GM18870 (cell line): Measurements from ENCODE around the gene SMPD3.
"Not testable (repeated sequence)": the region's sequence is repeated elsewhere in the genome, so short reads cannot be mapped to it uniquely, and the experiment has no call there.

Experiments used
- ATAC-seq: cut with Tn5 transposase; IDR thresholded peaks from one replicate; pipeline ENCODE4 v1.9.1; 2021; ENCODE audit warnings: moderate library complexity; ENCODE audit not compliant: unreplicated experiment

Gene SMPD3

DNA sequence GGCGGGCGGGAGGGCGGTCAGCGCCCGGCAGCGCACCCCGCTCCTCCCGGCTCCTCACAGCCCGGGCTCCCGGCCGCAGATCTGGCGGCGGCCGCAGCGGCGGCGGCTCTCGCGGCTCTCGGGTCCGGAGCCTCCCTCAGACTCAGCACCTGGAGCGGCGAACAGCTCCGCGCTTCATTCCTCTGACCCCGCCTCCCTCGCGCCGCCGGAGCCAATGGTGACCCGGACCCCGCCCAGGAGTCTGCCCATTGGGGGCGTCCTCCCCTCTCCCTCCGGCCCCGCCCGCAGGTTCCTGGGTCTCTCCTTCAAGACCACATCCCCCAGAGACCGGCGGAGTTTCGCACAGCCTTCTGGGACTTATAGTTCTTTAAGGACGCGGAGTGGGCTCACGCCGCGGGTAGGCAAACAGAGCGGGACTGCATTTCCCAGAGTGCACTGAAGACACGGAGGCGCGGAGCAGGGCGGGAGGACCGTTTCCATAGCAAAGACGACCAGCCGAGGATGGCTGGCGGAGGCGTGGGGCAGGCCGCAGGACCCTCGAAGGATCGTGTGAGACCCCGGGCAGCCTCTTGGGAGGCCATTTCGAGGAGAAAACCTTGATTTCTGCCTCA lies at the start of gene SMPD3:
Gene SMPD3, minus strand, starts transcription at position 149 of the 611 bp plus-strand sequence. CDS start 76,327 bp downstream, outside the sequence.
- peak; percentile 72 for ATAC-seq

DNA sequence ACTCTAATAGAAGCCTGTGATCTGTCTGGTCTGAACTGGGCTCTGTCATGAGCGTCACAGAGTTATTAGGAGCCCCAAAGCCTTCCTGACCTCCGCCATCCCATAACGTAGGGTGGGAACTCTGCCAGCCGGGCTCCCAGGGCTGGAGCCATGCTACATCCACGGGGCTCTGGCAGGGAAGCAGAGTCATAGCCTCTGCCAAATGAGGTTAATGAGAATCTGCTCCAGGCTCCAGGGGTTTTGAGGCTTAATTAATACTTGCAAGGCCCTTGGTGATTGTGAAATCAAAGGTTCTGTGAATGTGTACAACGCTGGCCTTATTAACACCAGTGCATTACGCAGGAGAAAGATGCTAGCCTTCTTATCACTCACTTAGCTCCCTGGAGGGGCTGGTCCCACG lies 48.4 kb upstream of the SMPD3 start:
- no peak for ATAC-seq

DNA sequence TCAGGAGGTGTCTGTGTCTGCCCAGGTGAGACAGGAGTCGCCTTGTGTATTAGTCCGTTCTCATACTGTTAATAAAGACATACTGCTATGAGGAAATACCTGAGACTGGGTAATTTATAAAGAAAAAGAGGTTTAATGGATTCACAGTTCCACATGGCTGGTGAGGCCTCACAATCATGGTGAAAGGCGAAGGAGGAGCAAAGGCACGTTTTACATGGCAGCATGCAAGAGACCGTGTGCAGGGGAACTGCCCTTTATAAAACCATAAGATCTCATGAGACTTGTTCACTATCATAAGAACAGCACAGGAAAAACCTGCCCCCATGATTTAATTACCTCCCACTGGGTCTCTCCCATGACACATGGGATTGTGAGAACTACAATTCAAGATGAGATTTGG lies 46.0 kb upstream of the SMPD3 start:
- ATAC-seq, result not testable (repeated sequence)

DNA sequence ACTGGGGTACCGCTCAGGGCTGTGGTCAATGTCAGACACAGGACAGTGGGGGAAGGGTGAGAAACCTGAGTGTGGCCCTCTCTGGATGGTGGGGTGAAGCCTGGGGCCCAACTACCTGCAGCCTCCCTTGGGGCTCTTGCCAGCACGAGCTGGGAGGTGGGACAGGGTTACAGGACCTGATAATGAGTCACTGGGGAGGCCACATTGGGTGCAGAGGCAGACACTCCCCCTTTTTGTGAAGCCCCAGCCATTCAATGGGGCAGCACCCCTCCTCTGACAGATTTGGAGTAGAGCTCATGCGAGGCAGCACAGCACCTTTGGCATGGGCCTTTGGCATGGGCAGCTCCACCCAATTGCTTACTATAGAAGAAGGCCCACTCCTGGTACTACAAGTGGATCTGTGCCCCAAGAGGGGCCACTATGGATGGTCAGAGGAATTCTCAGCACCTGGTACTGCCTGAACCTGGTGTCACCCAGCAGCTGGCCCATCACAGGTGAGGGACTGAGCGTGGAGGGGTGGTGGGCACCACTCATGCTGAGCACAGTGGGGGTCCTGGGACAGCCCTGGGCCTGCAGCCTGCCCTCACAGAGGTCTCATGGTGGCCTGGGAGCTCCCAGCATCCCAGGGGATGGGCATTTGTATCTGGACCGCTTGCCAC lies 45.2 kb upstream of the SMPD3 start:
- ATAC-seq, result no peak

DNA sequence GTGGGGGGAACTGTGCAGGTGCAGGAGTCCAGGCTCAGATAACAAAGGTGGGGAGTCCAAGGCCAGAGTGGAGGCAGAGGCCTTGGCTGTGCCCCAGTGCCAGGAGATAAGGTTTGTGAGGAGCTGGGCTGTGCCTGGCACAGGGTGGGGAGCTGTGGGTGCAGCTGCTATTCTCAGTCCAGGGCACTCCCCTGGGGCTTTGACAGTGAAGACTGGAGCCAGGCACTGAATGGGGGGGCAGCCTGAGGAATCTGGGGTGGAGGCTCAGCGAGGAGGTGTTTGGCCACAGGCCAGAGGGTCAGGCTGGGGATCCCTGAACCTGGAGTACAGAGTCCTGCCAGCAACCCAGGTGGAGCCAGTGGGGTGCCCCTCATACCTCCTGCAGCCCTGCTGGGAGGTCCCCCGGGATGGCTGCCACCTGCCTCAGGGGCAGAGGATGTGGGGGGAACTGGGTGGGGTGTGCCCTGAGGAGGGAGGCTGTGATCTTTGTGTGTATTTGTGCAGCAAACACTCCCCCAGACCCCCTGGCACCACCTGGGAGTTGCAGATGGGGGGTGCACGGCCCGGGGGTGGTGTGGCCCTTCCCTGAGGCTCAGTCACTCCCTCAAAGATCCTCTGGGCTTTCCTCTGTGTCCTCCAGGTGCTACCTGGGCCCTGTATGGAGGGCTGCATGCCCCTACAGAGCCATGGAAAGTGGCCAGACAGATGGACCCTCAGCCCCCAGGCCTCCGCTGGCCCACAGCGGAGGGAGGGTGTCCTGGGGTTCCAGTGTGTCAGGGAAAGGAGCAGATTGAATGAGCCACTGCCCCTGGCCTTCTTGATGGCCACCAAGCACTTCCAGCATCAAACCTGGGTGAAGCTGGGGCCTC lies 44.5 kb upstream of the SMPD3 start:
- ATAC-seq, result no peak

DNA sequence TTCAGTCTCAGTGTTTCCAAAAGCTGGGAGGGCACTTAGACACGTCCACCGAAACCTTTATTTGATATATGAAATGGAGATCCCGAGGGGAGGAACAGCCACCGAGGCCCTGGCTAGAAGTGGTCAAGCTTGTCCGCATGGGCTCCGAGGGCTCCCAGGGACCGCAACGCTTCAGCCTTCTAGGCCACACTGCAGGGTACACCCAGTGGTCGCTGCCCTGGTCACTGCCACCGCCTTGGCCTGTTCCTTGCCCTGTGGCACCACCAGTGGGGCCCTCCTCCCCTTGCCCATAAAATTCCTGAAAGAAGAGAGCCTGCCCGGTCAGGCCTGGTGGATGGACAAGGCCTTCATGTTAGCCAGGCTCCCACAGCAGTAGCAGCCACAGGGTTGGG lies 43.8 kb upstream of the SMPD3 start:
- no peak for ATAC-seq

DNA sequence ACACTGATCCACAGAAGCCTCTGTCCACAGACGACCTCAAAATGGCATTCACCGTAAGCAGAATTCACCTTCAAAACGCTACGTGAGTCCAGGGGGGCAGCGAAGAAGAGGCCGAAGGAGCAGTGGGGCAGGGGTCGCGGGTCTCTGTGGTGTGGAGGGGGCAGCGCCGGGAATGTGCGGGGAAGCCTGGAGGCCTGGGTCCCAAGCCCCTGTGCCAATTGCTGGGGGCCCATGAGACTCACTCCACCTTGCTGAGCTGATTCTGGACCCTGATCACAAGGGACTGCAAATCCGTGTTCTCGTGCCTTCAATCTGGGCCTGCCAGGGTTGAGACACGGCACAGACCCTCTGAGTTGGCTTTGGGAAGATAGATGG lies 43.3 kb upstream of the SMPD3 start:
- ATAC-seq, result no peak

DNA sequence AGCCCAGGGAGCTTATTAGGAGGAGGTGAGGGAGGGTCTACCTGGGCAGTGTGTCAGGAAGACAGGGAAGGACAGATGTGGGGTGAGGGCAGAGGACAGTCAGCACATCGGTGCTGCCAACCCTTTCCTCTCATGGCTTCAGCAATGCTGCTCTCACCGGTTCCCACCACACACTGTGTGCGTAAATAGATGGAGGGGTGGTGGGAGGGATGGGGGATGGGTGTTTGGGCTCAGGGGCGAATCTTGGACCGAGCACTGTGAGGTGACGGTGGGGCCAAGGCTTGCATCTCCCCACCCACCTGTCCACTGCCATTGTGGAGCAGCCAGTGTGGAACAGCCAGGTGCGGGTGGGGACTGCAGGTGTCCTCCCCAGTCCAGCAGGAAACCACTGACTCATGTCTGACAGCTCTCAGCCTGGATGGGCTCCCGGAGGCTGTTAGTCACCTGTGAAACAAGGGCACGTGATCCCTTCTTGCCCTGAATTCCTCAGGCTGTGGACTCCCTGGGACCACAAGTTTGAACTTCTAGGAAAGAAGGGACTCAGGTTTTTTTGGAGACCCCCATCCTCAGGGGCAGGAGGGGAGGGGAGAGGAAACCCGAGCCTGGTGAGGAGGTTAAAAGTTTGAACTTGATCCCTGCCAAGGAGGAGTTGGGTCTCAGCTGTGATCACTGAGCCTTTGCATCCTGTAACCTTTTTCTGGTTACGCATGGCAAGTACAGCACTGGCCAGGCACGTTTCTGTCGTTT lies 42.7 kb upstream of the SMPD3 start:
- no peak for ATAC-seq

DNA sequence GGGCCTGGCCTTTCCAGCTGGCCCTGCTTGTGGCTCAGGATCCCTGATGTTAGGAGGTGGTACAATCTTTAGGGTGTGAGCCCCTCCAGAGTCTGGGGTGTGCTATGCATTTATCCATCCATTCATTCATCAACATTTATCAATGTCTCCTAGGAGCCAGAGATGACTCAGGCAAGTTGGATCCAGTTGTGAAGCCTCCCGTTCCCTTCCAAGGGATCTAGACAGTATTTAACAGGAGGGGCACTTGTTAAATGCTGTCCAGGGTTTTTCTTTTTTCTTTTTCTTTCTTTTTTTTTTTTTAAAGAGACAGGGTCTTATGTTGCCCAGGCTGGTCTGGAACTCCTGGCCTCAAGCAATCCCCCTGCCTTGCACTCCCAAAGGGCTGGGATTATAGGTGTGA lies 42.0 kb upstream of the SMPD3 start:
- no peak for ATAC-seq

DNA sequence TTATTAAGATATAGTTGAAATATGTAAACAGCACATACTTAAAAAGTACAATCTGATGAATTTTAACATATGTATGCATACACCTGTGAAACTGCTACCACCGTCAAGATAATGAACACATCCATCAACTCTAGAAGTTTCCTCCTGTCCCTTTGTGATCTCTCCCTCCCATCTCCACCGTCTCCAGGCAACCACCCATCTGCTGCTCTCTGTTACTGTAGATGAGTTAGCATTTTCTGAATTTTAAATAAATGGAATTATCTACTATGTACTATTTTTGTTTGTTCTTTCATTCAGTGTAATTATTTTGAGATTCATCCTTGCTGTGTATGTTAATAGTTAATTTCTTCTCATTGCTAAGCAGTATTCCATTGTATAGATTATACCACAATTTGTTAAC lies 40.2 kb upstream of the SMPD3 start:
- no peak for ATAC-seq

DNA sequence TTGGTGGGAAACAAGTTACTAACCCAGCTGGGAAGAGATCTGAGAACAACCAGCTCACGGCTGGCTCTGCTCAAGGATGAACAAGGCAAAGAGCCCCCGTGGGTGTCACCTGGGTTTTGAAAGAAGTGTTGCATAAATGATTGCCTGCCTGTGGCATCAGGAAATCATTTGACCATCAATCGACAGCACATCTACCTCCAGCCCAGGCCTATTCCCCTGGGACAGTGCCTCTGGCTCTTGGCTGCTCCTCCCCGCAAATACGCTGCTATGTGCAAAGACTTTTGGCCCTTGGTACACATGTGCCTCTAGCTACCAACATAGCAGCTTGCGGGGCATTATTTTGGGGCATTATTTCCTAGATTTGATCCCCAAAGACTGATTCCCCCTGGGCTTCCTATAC lies 39.4 kb upstream of the SMPD3 start:
- ATAC-seq, result no peak

DNA sequence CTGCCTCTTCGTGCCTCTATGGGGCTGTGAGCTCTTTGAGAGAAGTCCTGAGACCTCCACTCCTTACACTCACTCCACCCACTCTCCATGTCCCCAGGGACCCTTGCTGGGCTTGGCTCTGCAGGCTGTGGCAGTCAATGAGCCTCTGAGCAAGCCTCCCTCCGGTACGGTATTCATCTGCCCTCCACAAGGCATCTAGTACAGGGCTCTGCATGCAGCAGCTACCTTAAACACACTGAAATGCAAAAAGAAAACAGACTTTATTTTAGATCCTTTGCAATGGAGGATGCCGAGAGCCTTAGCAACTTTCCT lies 38.9 kb upstream of the SMPD3 start:
- ATAC-seq, result no peak

DNA sequence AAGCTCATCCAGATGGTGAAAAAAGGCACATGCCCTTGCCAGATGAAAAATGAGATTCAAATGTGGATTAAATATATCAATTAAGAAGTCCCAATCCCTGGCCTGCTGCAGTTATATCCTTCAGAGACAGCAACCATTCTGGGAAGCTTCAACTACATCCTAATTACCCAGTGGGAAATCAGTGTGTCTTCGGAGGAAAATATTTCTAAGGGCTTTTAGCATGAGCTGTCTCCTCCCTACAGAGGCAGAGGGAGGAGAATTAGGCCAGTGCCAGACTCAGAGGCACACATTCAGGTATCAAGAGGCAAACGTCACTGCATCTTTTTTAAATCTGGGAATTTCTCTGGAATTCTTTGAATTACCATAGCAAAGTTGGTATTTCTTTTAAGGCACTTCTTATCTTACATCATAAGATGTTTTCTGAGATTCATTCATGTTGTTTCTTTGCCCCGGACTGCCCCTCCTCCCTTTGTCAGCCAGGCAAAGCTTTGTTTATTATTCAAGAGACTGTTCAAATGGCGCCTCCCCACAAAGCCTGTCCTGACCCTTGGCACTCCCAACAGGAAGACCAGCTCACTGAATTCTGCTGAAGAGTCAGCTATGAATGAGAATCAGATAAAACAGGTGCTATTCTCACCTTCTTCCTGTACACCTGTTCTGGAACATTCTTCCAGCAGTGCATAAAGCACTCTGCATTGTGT lies 38.3 kb upstream of the SMPD3 start:
- ATAC-seq, result no peak

DNA sequence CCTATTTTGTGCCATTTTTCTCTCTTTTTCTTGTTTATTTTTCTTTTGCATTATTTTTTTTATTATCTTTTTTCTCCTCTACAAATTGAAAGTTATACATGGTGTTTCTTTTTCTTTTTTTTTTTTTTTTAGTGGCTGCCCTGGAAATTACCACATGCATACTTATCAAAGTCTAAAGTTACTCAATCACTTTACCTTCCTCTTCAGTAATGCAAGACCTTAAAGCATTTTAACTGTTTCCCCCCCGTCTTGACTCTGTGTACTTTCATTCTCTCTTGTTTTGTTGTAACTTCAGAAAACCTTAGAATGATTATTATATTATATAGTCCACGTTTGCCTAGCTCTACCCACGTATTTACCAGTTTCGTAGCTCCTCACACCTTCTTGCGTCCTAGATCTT lies 33.3 kb upstream of the SMPD3 start:
- ATAC-seq, result no peak

DNA sequence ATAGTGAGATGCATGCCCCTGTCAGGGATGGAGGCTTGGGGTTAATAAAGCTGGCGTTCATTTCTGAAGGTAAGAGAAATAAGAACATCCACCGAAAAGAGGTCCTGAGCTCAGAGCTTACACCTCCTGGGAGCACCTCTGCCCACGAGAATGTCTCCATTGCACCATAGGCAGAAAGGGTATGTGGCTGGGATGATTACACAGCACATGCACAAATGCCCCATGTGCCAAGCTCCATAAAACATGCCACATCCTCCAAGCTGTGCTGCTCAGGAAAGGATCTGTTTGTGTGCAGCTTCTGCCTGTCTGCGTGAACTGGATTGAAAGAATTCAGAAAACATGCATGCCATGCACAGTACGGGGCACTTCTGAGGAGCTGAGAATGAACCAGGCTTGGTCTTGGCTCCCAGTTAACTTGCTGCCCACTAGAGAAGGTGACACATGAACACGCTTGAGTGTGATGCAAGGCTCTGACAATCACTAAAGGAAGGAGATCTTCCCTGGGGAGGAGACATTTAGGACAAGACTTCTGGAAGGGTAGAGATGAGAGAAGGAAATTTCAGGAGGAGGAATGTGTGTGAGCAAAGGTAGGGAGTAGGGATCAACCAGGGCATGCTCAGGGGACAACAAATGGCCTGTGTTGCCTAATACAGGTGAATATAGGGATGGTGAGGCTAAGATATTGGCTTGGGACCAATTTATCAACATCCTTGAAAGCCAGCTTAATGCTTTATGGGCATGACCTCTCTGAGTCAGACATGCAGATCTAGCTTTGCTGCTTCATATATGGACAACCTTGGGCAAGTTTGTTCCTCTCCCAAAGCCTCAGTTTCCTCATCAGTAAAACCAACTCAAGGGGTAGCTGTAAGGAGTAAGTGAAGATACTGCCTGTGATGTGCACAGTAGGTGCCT lies 32.0 kb upstream of the SMPD3 start:
- no peak for ATAC-seq

DNA sequence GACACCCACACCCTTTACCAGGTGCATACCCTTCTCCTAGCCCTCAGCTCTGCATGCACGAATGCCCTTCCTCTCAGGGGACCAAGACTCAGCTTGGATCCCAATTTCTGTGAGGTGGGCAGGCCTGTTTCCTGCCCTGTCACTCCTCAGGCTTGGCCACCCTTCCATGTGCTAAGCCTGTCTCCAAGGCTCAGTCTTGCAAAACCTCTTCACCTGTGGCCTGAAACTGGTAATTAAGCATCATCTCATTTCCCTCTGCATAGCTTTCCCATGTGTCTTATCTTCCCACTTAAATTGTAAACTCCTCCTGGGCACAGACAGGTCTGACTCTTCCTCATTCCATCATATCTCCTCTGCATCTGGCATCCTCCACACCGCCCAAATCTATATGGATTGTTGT lies 31.0 kb upstream of the SMPD3 start:
- ATAC-seq, result no peak

DNA sequence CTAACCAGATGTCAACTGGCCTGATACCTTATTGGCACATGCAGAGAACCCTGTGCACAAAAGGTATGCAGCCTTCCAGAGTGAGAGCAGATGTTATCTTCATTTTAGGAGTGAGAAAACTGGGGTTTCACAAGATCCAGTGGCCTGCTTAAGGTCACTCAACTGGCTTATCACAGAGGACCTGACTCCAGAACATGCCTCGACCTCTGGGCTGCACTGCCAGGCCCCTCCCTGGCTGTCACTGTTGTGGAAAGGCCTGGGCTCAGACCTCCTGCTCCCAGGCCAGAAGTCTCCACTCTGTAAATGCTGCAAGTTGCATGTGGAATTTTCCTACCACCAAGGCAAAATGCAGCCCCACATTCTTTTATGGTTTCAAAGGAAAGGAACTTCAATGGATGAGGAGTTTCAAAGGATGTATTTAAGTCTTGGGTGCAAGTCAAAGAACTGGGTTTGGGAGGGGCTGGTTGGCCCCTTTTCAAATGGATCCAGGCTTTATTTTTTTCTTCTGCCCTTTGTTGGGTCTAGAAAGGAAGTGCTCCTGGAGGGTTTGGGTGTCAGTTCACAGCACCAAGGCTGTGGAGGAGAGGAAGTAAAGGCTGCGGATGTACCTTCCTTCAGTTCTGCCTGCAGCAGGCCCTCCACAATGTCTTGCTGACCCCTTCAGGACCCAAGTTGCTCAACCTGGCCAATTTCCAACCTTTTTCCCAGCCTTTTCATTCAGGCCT lies 30.4 kb upstream of the SMPD3 start:
- ATAC-seq, result no peak

DNA sequence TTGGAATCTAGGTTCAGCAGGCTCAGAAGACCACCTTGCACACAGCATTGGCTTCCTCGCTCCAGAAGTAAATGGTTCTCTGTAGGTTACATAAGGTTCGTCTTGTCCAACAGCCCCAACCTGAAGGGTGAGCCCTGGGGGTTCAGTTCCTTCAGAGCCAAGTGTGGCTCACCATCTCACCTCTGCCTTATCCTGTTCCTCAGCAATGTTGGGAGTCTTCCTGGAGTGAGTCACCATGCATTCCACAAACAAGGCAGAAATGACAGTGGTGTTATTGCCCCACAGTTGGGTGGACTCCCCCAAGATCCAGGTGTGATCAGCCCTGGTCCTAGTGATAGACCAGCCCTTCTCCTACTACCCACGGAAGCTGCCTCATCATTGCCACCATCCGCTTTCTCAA lies 26.8 kb upstream of the SMPD3 start:
- ATAC-seq, result no peak

DNA sequence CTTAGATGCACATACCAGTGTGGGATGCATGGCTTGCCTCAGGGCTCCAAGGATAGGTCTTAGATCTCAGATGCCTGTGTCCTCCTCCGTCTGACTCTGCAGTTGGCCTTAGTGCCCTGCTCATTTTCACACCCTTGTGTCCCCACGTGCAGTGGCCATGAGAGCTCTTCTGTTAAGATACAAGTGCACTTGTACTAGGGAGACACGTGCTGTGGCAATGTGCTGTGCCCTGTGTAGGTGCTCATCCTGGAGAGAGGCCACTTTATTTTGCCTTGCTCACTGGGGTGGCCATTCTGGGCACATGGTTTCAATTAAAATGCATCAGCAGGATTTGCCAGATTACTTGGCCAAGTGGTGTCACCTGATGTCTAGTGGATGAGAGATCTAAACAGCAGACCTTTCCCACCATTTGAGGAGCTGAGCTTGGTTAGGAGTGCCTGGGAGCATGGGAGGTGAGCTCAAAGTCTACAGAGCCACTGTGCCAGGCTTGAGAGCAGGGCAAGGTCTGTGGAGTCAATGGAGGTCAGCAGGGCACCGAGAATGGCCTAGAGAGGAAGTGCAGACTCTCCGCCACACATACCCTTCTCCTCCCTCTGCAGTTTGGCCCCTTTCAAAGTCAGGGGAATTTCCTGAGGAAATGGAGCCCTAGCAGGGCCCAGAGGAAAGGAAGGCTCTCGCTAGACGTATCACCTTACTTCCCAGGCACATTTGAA lies 25.2 kb upstream of the SMPD3 start:
- no peak for ATAC-seq
